HCT116 (cell line): ENCODE measurements around the gene LAPTM4A. TPM values are rescaled to one million over a fixed set of nuclear protein-coding genes. Genes with fewer than 3 reads are reported as not detected.
A peak's percentile ranks its signal among the peaks of the same experiment; 100 is the strongest.

ENCODE experiments used
- ATAC-seq: fragments of 200-7000 bp; cut with Tn5 transposase; 2 replicates; pipeline ENCODE4 v1.9.1; 2020; ENCODE audit warnings: mild to moderate bottlenecking, moderate library complexity
- BruUV-seq: library from RNA; stranded (reverse); fragments of 400-500 nt; replicated peaks from 2 replicates; lab custom pipeline; 2021; lab: Mats Ljungman, UMichigan
- CTCF ChIA-PET: fragments of 300-600 bp; sonication (Branson Sonifier 250); formaldehyde crosslinking; loops from one replicate; lab custom pipeline; 2021; ENCODE audit warnings: antibody characterized with exemption; lab: Charles Lee
- POLR2A ChIA-PET: fragments of 300-600, 350-600 bp; sonication (Branson Sonifier 250); formaldehyde crosslinking; loops from one replicate; lab custom pipeline; 2021; ENCODE audit warnings: antibody characterized with exemption; lab: Charles Lee
- RAD21 ChIA-PET, 2 experiments: fragments of 300-600 bp; sonication (Branson Sonifier 250); formaldehyde crosslinking; loops; one replicate each; lab custom pipeline; 2023; ENCODE audit warnings: low total read pairs in 2 of 2; ENCODE audit not compliant: uncharacterized antibody in 2 of 2, unreplicated experiment in 2 of 2, low non-redundant PET in 1 of 2; lab: Charles Lee
- DNase-seq: peaks from one replicate; pipeline ENCODE4 v3.0.0-alpha.2; 2010; ENCODE audit warnings: low read depth, low spot score
- H2AFZ ChIP-seq: fragments of 200-600 bp; shearing (Covaris generic), sonication (generic); 2 replicates; pipeline ENCODE4 v1.6.1; 2017; ENCODE audit warnings: low read depth, mixed run types, mixed read lengths, antibody characterized with exemption, low read length; ENCODE audit not compliant: poor library complexity, severe bottlenecking
- H3K27ac ChIP-seq: 2 replicates; pipeline ENCODE4 v1.5.1; 2012; ENCODE audit warnings: low read depth, low read length
- H3K27me3 ChIP-seq: fragments of 200-600 bp; sonication (generic); 2 replicates; pipeline ENCODE4 v1.6.1; 2016; ENCODE audit warnings: mixed run types, low read length, mixed read lengths; ENCODE audit not compliant: insufficient read depth
- H3K36me3 ChIP-seq, 2 experiments: fragments of 200-500 bp in 1 of 2; fragments of 200-600 bp in 1 of 2; sonication (Bioruptor generic) in 1 of 2; sonication (generic) in 1 of 2; 2 replicates each; pipeline versions ENCODE4 v1.5.1 to v1.6.1; 2014 to 2016; ENCODE audit warnings: low read length in 2 of 2, inconsistent platforms in 1 of 2, mixed read lengths in 1 of 2, mixed run types in 1 of 2; ENCODE audit not compliant: insufficient read depth in 2 of 2, control insufficient read depth in 1 of 2
- H3K4me1 ChIP-seq, 2 experiments: fragments of 200-600 bp in 1 of 2; sonication (generic) in 1 of 2; 2 replicates each; pipeline versions ENCODE4 v1.5.1 to v1.6.1; 2012 to 2017; ENCODE audit warnings: low read length in 2 of 2, inconsistent platforms in 1 of 2, mild to moderate bottlenecking in 1 of 2, mixed read lengths in 1 of 2, mixed run types in 1 of 2, moderate library complexity in 1 of 2; ENCODE audit not compliant: insufficient read depth in 2 of 2, control insufficient read depth in 1 of 2
- H3K4me2 ChIP-seq: fragments of 200-600 bp; sonication (generic); 2 replicates; pipeline ENCODE4 v1.6.1; 2017; ENCODE audit warnings: mixed run types, low read length, mixed read lengths
- H3K4me3 ChIP-seq, 2 experiments: fragments of 200-600 bp in 1 of 2; sonication (generic) in 1 of 2; replicated peaks in 1 of 2; 2 replicates each; pipeline ENCODE4 v1.5.1; 2011 to 2016; ENCODE audit warnings: low read length in 2 of 2, control low read depth in 1 of 2, low read depth in 1 of 2, mild to moderate bottlenecking in 1 of 2, mixed read lengths in 1 of 2, mixed run types in 1 of 2
- H3K79me2 ChIP-seq: fragments of 200-600 bp; sonication (generic); 2 replicates; pipeline ENCODE4 v1.6.1; 2017; ENCODE audit warnings: mild to moderate bottlenecking, mixed run types, low read length, moderate library complexity, mixed read lengths; ENCODE audit not compliant: insufficient read depth
- H3K9ac ChIP-seq: fragments of 200-600 bp; sonication (generic); 2 replicates; pipeline ENCODE4 v1.6.1; 2016; ENCODE audit warnings: low read length, mixed read lengths
- H3K9me2 ChIP-seq: fragments of 200-600 bp; sonication (generic), shearing (Covaris generic); 2 replicates; pipeline ENCODE4 v1.6.1; 2017; ENCODE audit warnings: mixed run types, mild to moderate bottlenecking, moderate library complexity; ENCODE audit not compliant: insufficient read depth
- H3K9me3 ChIP-seq, 2 experiments: fragments of 200-500 bp in 1 of 2; fragments of 200-600 bp in 1 of 2; sonication (Bioruptor generic) in 1 of 2; sonication (generic) in 1 of 2; 2 replicates each; pipeline ENCODE4 v1.6.1; 2014 to 2017; ENCODE audit warnings: low read length in 2 of 2, mixed read lengths in 2 of 2, inconsistent platforms in 1 of 2, low read depth in 1 of 2, mild to moderate bottlenecking in 1 of 2, mixed run types in 1 of 2, moderate library complexity in 1 of 2; ENCODE audit not compliant: control insufficient read depth in 1 of 2, insufficient read depth in 1 of 2
- H4K20me1 ChIP-seq: fragments of 200-600 bp; sonication (generic), shearing (Covaris generic); 2 replicates; pipeline ENCODE4 v1.6.1; 2017; ENCODE audit warnings: mixed run types, mild to moderate bottlenecking, moderate library complexity; ENCODE audit not compliant: insufficient read depth
- CBX3 ChIP-seq: IDR thresholded peaks from 2 replicates; pipeline ENCODE4 v1.6.1; 2012; ENCODE audit warnings: low read depth
- CTCF ChIP-seq, 3 experiments: fragments of 200-600 bp in 1 of 3; sonication (generic) in 1 of 3; IDR thresholded peaks in 2 of 3; conservative IDR thresholded peaks in 1 of 3; 2 replicates each; pipeline ENCODE4 v1.5.1; 2012 to 2017; ENCODE audit warnings: low read depth in 2 of 3, low read length in 2 of 3, antibody characterized with exemption in 1 of 3, borderline replicate concordance in 1 of 3, control low read depth in 1 of 3, mild to moderate bottlenecking in 1 of 3, mixed read lengths in 1 of 3, mixed run types in 1 of 3, moderate library complexity in 1 of 3; ENCODE audit not compliant: insufficient read depth in 1 of 3
- EGR1 ChIP-seq: IDR thresholded peaks from 2 replicates; pipeline ENCODE4 v1.6.1; 2012; ENCODE audit warnings: low read depth
- EZH2phosphoT487 ChIP-seq: fragments of 200-600 bp; IDR thresholded peaks from 2 replicates; pipeline ENCODE4 v1.6.1; 2018; ENCODE audit warnings: antibody characterized with exemption, borderline replicate concordance
- FOSL1 ChIP-seq: IDR thresholded peaks from 2 replicates; pipeline ENCODE4 v1.6.1; 2012; ENCODE audit warnings: low read depth
- RAD21 ChIP-seq: IDR thresholded peaks from 2 replicates; pipeline ENCODE4 v1.6.1; 2012; ENCODE audit warnings: low read depth, mild to moderate bottlenecking
- REST ChIP-seq: IDR thresholded peaks from 2 replicates; pipeline ENCODE4 v1.6.1; 2012; ENCODE audit warnings: low read depth
- SIN3A ChIP-seq: IDR thresholded peaks from 2 replicates; pipeline ENCODE4 v1.6.1; 2012; ENCODE audit warnings: low read depth
- SP1 ChIP-seq: IDR thresholded peaks from 2 replicates; pipeline ENCODE4 v1.6.1; 2012; ENCODE audit warnings: low read depth
- intact Hi-C: fragments of 100-400 bp; cut with micrococcal nuclease; formaldehyde crosslinking; loops from 2 replicates; pipeline ENCODE4 v1.10.0; 2022
- total RNA-seq: library from RNA; stranded (reverse); gene quantifications from one replicate; pipeline ENCODE4 v1.2.1, GENCODE V29; 2021; ENCODE audit not compliant: unreplicated experiment
- TF ChIP-seq, protein P1 (sequence below): IDR thresholded peaks from 2 replicates; pipeline ENCODE4 v1.6.1; 2012

LAPTM4A gene
- total RNA-seq, 1 experiment from 2014 or later = 84.5 TPM

- TF ChIP-seq REST = no peak
- TF ChIP-seq SP1 = no peak
- no peak for TF ChIP-seq CBX3
- TF ChIP-seq EZH2phosphoT487 = no peak
- no peak for TF ChIP-seq EGR1
- TF ChIP-seq SIN3A = no peak
- TF ChIP-seq FOSL1 = no peak
Observed at GRCh38 chr2:20094142-20094755, 42.8 kb upstream of the LAPTM4A start (continued).

- Histone ChIP-seq H3K36me3 (no peaks in the 10 kb centered on the region), H3K27me3 (no peaks in the 10 kb centered on the region), H3K9ac (no peak overlapping the region)
- intact Hi-C loops = loop anchor here (1.0 to 2.0 kb wide), 2 partner anchors 79 to 137 kb away; no protein-coding TSS in a partner anchor
- CTCF ChIA-PET = interaction anchor here (0.6 to 3.2 kb wide), 6 partner anchors 32 to 197 kb away, joined by 3 to 35 read pairs (median 3); no protein-coding TSS in a partner anchor
- DNase-seq = peak; percentile 48
- TF ChIP-seq, protein P1, sequence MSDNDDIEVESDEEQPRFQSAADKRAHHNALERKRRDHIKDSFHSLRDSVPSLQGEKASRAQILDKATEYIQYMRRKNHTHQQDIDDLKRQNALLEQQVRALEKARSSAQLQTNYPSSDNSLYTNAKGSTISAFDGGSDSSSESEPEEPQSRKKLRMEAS = 0 out of 2 replicates have a peak, but pooled peaks have one; percentile 17
- peak; percentile 82 for TF ChIP-seq RAD21
- TF ChIP-seq EZH2phosphoT487 = no peak
- TF ChIP-seq CTCF (IDR thresholded peaks at IDR 0.05 in 2 of 3, conservative IDR thresholded peaks at IDR 0.05 in 1 of 3; ENCODE audit: borderline replicate concordance in 1 of 3, insufficient read depth in 1 of 3, low read depth in 2 of 3, low read length in 2 of 3) = peak; percentile 57 to 88 (median 68)
- TF ChIP-seq, all 23 proteins: peak for 3
- Histone ChIP-seq H3K4me3 (no peak overlapping the region), H3K27ac (no peak overlapping the region), H3K9me3 (no peaks in the 10 kb centered on the region), H3K4me2 (no peak overlapping the region), H3K4me1 (peaks cover 0 to 9% of the 10 kb centered on the region in 2 experiments; a peak in 2 of 4 replicates), H4K20me1 (no peaks in the 10 kb centered on the region), H3K79me2 (no peaks in the 10 kb centered on the region), H2AFZ (peak overlapping the region; percentile 51), H3K9me2 (no peaks in the 10 kb centered on the region)
- POLR2A ChIA-PET = interaction anchor here (0.8 to 1.0 kb wide), 2 partner anchors 41 to 78 kb away, joined by 3 to 4 read pairs; no protein-coding TSS in a partner anchor
- RAD21 ChIA-PET = interaction anchor here (0.7 to 1.6 kb wide), 3 partner anchors 78 to 138 kb away, joined by 4 to 7 read pairs (median 5); no protein-coding TSS in a partner anchor
- no TSS peak for BruUV-seq
- peak; percentile 69 for ATAC-seq
Observed at GRCh38 chr2:20093263-20094141, 42.1 kb upstream of the LAPTM4A start.
